Ishikawa (cell line): ENCODE results near the gene MGAT4C.

Experiments
- EGR1 ChIP-seq: IDR thresholded peaks from 2 replicates; pipeline ENCODE4 v1.6.1; 2012
- EP300 ChIP-seq: IDR thresholded peaks from 2 replicates; pipeline ENCODE4 v1.6.1; 2012; ENCODE audit warnings: borderline replicate concordance
- TF ChIP-seq, protein P1 (sequence below): IDR thresholded peaks from 2 replicates; pipeline ENCODE4 v1.6.1; 2012

DNA sequence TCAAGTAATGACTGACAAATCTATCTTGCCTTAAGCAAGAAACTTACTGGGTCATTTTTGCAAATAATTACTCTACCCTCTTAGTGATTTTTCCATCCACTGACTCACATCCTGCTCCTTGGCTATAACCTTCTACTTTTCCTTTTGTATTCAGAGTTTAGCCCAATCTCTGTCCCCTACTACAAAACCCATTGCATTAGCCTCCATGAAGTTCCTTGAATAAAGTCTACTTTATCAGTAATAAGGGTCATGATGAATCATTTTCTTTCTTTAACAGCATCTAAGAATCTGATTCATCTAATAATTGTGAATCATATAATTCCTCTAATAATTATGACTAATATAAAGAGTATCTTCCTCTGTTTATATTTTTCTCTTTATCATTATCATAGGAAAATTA is 249.5 kb downstream of the MGAT4C start:
- TF ChIP-seq, protein P1, sequence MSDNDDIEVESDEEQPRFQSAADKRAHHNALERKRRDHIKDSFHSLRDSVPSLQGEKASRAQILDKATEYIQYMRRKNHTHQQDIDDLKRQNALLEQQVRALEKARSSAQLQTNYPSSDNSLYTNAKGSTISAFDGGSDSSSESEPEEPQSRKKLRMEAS = no peak
- TF ChIP-seq EP300 (no peak), EGR1 (no peak)
